Activated T-cell treated with anti-CD3 and anti-CD28 coated beads, Interleukin-2, amount 50 U/mL, for 1 hour (primary cell): ENCODE data around the gene TMEM126A.
"Not testable (repeated sequence)": the region's sequence is repeated elsewhere in the genome, so short reads cannot be mapped to it uniquely, and the experiment has no call there.

Experiments used
- DNase-seq: peaks from one replicate; pipeline ENCODE4 v3.0.0-alpha.2; 2020

The TMEM126A gene

GRCh38 chr11:85661972-85662664 is 14.4 kb downstream of the TMEM126A start:
- DNase-seq, result no peak

- DNase-seq, result no peak
These were observed 15.4 kb downstream of the TMEM126A start for GRCh38 chr11:85663080-85663752.

GRCh38 chr11:85663753-85664614 is 16.2 kb downstream of the TMEM126A start:
- DNase-seq, result peak; percentile 90

- DNase-seq, result peak; percentile 91
These were observed 17.1 kb downstream of the TMEM126A start, which contains the start of gene CREBZF for GRCh38 chr11:85664615-85665481. CREBZF (minus strand) TSS chr11:85665129; CDS start chr11:85664875, 254 bp downstream.

- DNase-seq, result no peak
These were observed 18.0 kb downstream of the TMEM126A start for GRCh38 chr11:85665733-85666132.

- DNase-seq, result no peak
These were observed 18.9 kb downstream of the TMEM126A start for GRCh38 chr11:85666687-85667086.

- DNase-seq, result no peak
These were observed 20.4 kb downstream of the TMEM126A start for GRCh38 chr11:85668157-85668556.

GRCh38 chr11:85670949-85671663 is 23.3 kb downstream of the TMEM126A start:
- not testable (repeated sequence) for DNase-seq

- no peak for DNase-seq
These were observed 24.5 kb downstream of the TMEM126A start for GRCh38 chr11:85672105-85672902.

GRCh38 chr11:85673393-85673792 is 25.6 kb downstream of the TMEM126A start:
- DNase-seq, result no peak

- DNase-seq, result no peak
These were observed 31.8 kb downstream of the TMEM126A start for GRCh38 chr11:85679576-85679975.

GRCh38 chr11:85680897-85681296 is 33.1 kb downstream of the TMEM126A start:
- DNase-seq, result no peak

- peak; percentile 68 for DNase-seq
These were observed 34.9 kb downstream of the TMEM126A start for GRCh38 chr11:85682330-85683305.

- DNase-seq, result no peak
These were observed 37.5 kb downstream of the TMEM126A start for GRCh38 chr11:85685125-85685819.

GRCh38 chr11:85685820-85686459 is 38.2 kb downstream of the TMEM126A start, which contains the start of gene CCDC89:
CCDC89 (minus strand) TSS chr11:85686195; CDS start chr11:85686130, 65 bp downstream.
- no peak for DNase-seq

- no peak for DNase-seq
These were observed 46.7 kb downstream of the TMEM126A start for GRCh38 chr11:85694385-85694980.

- no peak for DNase-seq
These were observed 47.8 kb downstream of the TMEM126A start for GRCh38 chr11:85695546-85695945.

GRCh38 chr11:85697747-85698146 is 50.0 kb downstream of the TMEM126A start:
- no peak for DNase-seq
